Measurements from ENCODE around the gene SLC7A10. TPM values are rescaled to one million over a fixed set of nuclear protein-coding genes. Genes with fewer than 3 reads are reported as not detected.

Gene SLC7A10
- total RNA-seq, 6 experiments from 2014 or later: not detected

GRCh38 chr19:33232656-33233055 lies 7.0 kb upstream of the SLC7A10 start:
- H3K27ac Mint-ChIP-seq: no peak overlapping the region
- TF ChIP-seq CTCF (IDR thresholded peaks at IDR 0.05): no peak
- H3K4me3 Mint-ChIP-seq: no peak overlapping the region
- peaks cover 10% of the 10 kb centered on the region for H3K36me3 Mint-ChIP-seq (ENCODE audit: low read depth)
- H3K4me1 Mint-ChIP-seq (ENCODE audit: low read depth): no peaks in the 10 kb centered on the region
- peaks cover 13% of the 10 kb centered on the region for H3K9me3 Mint-ChIP-seq
- no peak for DNase-seq
- H3K27me3 Mint-ChIP-seq (ENCODE audit: insufficient read depth): peaks cover 8% of the 10 kb centered on the region; the same call in 1 of the 2 replicates

DNA sequence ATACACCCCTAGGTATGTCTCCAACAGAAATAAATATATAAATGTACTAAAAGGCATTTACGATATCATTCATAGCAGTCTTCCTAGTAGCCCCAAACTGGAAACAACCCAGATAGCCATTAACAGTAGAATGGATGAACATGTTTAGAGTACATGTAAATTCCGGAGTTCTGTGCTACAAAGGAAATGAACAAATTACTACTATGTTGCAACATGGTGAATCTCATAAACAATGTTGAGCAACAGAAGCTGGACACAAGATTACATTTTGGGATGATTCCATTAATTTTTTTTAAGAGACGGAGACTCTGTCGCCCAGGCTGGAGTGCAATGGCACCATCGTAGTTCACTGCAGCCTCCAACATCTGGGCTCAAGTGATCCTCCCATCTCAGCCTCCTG lies 5.9 kb upstream of the SLC7A10 start:
- no peak overlapping the region for H3K27ac Mint-ChIP-seq
- H3K4me3 Mint-ChIP-seq: no peak overlapping the region
- DNase-seq: peak; percentile 17
- H3K36me3 Mint-ChIP-seq (ENCODE audit: low read depth): peaks cover 15% of the 10 kb centered on the region
- no peaks in the 10 kb centered on the region for H3K4me1 Mint-ChIP-seq (ENCODE audit: low read depth)
- H3K27me3 Mint-ChIP-seq (ENCODE audit: insufficient read depth): peaks cover 4% of the 10 kb centered on the region
- TF ChIP-seq CTCF (IDR thresholded peaks at IDR 0.05): no peak
- H3K9me3 Mint-ChIP-seq: peaks cover 20% of the 10 kb centered on the region

DNA sequence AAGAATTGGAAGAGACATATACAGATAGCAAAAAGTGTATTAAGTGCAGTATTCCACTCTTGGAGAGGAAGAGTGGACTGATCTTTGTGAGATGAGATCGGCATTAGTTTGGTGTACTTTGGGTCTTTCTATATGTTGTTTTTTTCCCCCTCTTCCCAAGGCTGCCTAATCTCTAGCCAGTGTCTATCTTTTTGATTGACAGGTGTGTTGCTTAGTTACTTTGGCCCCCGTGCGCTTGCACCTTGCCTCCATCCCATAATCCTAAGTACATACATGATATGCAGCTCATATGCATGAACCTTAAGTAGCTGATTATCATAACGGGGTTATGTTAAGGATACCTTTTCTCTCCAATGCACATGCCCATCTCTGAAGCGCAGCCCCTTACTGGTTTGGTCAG lies 4.3 kb upstream of the SLC7A10 start:
- TF ChIP-seq CTCF (IDR thresholded peaks at IDR 0.05): no peak
- no peak for DNase-seq
- Mint-ChIP-seq H3K4me1 (ENCODE audit: low read depth) (no peaks in the 10 kb centered on the region), H3K27ac (no peak overlapping the region), H3K27me3 (ENCODE audit: insufficient read depth) (peaks cover 13% of the 10 kb centered on the region), H3K9me3 (peaks cover 24% of the 10 kb centered on the region), H3K4me3 (no peak overlapping the region), H3K36me3 (ENCODE audit: low read depth) (peaks cover 15% of the 10 kb centered on the region)

DNA sequence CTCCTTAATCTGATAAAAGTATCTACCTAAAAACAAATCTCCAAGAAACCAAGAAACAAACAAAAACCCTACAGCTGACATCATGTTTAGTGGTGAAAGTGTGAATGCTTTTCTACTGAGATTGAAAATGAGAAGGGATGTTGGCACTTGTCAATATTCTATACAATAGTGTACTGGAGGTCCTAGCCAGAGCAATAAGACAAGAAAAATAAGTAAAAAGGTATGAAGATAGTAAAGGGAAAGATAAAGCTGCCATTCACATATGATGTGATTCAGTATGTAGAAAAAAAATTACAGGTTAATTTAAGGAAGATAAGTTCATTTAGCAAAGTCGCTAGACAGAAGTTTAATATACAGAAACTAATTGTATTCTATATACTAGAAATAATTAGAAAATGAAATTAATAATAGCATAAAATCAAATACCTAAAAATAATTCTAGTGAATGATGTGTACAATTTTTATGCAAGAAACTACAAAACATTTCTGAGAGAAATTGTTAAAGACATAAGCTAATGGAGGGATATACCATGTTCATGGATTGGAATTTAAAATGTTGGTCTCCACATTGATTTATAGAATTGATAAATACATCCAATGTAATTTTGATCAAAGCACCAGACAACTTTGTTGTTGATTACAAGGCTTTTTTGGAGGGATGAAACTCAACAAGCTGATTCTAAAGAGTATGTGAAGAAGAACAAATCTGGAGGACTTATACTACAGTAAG lies 2.4 kb upstream of the SLC7A10 start:
- H3K4me1 Mint-ChIP-seq (ENCODE audit: low read depth): no peaks in the 10 kb centered on the region
- H3K36me3 Mint-ChIP-seq (ENCODE audit: low read depth): peaks cover 15% of the 10 kb centered on the region
- DNase-seq: no peak
- no peak overlapping the region for H3K4me3 Mint-ChIP-seq
- H3K9me3 Mint-ChIP-seq: peaks cover 24% of the 10 kb centered on the region
- no peak for TF ChIP-seq CTCF (IDR thresholded peaks at IDR 0.05)
- peaks cover 20% of the 10 kb centered on the region for H3K27me3 Mint-ChIP-seq (ENCODE audit: insufficient read depth)
- no peak overlapping the region for H3K27ac Mint-ChIP-seq

- Mint-ChIP-seq H3K9me3 (peaks cover 24% of the 10 kb centered on the region), H3K36me3 (ENCODE audit: low read depth) (peaks cover 15% of the 10 kb centered on the region), H3K4me1 (ENCODE audit: low read depth) (no peaks in the 10 kb centered on the region), H3K27me3 (ENCODE audit: insufficient read depth) (peaks cover 20% of the 10 kb centered on the region), H3K4me3 (no peak overlapping the region), H3K27ac (no peak overlapping the region)
- no peak for DNase-seq
- TF ChIP-seq CTCF (IDR thresholded peaks at IDR 0.05): no peak
Measured at GRCh38 chr19:33227242-33227650, 1.6 kb upstream of the SLC7A10 start.
